WTC11 (cell line): ENCODE data around the gene RTP1. TPM values are rescaled to one million over a fixed set of nuclear protein-coding genes. Genes with fewer than 3 reads are reported as not detected.
A peak's percentile ranks its signal among the peaks of the same experiment; 100 is the strongest.
"Not testable (repeated sequence)": the region's sequence is repeated elsewhere in the genome, so short reads cannot be mapped to it uniquely, and the experiment has no call there.

ENCODE experiments used
- ATAC-seq: fragments of 200-7000 bp; cut with Tn5 transposase; 2 replicates; pipeline ENCODE4 v1.10.0; 2021; ENCODE audit warnings: mild to moderate bottlenecking, moderate library complexity
- CTCF ChIA-PET: fragments of 300-600 bp; sonication (Branson Sonifier 250); formaldehyde crosslinking; loops from one replicate; lab custom pipeline; 2021; ENCODE audit warnings: antibody characterized with exemption; lab: Charles Lee
- POLR2A ChIA-PET: fragments of 350-600 bp; sonication (Branson Sonifier 250); formaldehyde crosslinking; loops from one replicate; lab custom pipeline; 2021; ENCODE audit warnings: antibody characterized with exemption; lab: Charles Lee
- DNase-seq: peaks from one replicate; pipeline ENCODE4 v3.0.0; 2021; ENCODE audit warnings: low spot score
- H3K27ac Mint-ChIP-seq: 2 replicates; pipeline ENCODE4 v1.8.0; 2021; ENCODE audit warnings: mixed read lengths
- H3K27me3 Mint-ChIP-seq: 2 replicates; pipeline ENCODE4 v1.8.0; 2021; ENCODE audit warnings: low read depth, mild to moderate bottlenecking, moderate library complexity, mixed read lengths
- H3K36me3 Mint-ChIP-seq: 2 replicates; pipeline ENCODE4 v1.8.0; 2021; ENCODE audit warnings: mixed read lengths
- H3K4me1 Mint-ChIP-seq: 2 replicates; pipeline ENCODE4 v1.8.0; 2022; ENCODE audit warnings: mixed read lengths
- H3K4me3 Mint-ChIP-seq: 2 replicates; pipeline ENCODE4 v1.8.0; 2021; ENCODE audit warnings: mild to moderate bottlenecking, moderate library complexity, mixed read lengths
- H3K9me3 Mint-ChIP-seq: 2 replicates; pipeline ENCODE4 v1.8.0; 2021; ENCODE audit warnings: mixed read lengths
- AR ChIP-seq: fragments of 250-450 bp; sonication (Bioruptor Pico); IDR thresholded peaks from 2 replicates; pipeline ENCODE4 v1.9.0; 2021; ENCODE audit warnings: mild to moderate bottlenecking
- CTCF ChIP-seq: fragments of 200-600 bp; IDR thresholded peaks from 2 replicates; pipeline ENCODE4 v1.8.0; 2022; ENCODE audit warnings: antibody characterized with exemption
- EMX1 ChIP-seq: fragments of 250-450 bp; sonication (Bioruptor Pico); IDR thresholded peaks from 2 replicates; pipeline ENCODE4 v1.8.0; 2021; ENCODE audit warnings: mild to moderate bottlenecking
- GTF2I ChIP-seq: fragments of 250-450 bp; sonication (Bioruptor Pico); conservative IDR thresholded peaks from 2 replicates; pipeline ENCODE4 v1.4.0; 2021; ENCODE audit warnings: mild to moderate bottlenecking
- MYBL2 ChIP-seq: sonication (generic); formaldehyde crosslinking; IDR thresholded peaks from 2 replicates; pipeline ENCODE4 v1.8.1; 2023; ENCODE audit warnings: mild to moderate bottlenecking, moderate library complexity, missing genetic modification reagents
- NFATC4 ChIP-seq: fragments of 250-450 bp; sonication (Bioruptor Pico); IDR thresholded peaks from 2 replicates; pipeline ENCODE4 v1.9.0; 2021; ENCODE audit warnings: mild to moderate bottlenecking
- NFE2L1 ChIP-seq: sonication (generic); formaldehyde crosslinking; IDR thresholded peaks from 2 replicates; pipeline ENCODE4 v1.8.1; 2023; ENCODE audit warnings: missing genetic modification reagents
- PRRX2 ChIP-seq: fragments of 250-450 bp; sonication (Bioruptor Pico); IDR thresholded peaks from 2 replicates; pipeline ENCODE4 v1.8.0; 2021; ENCODE audit warnings: mild to moderate bottlenecking
- USF2 ChIP-seq: sonication (generic); formaldehyde crosslinking; IDR thresholded peaks from 2 replicates; pipeline ENCODE4 v1.8.1; 2023; ENCODE audit warnings: mild to moderate bottlenecking, missing genetic modification reagents, moderate library complexity
- ZNF317 ChIP-seq: sonication (generic); formaldehyde crosslinking; IDR thresholded peaks from 2 replicates; pipeline ENCODE4 v1.8.1; 2023; ENCODE audit warnings: low read depth, mild to moderate bottlenecking, moderate library complexity, missing genetic modification reagents, borderline replicate concordance
- ZNF416 ChIP-seq: fragments of 250-450 bp; sonication (Bioruptor Pico); IDR thresholded peaks from 2 replicates; pipeline ENCODE4 v1.9.0; 2021; ENCODE audit warnings: mild to moderate bottlenecking, inconsistent platforms
- ZNF425 ChIP-seq: fragments of 250-450 bp; sonication (Bioruptor Pico); conservative IDR thresholded peaks from 2 replicates; pipeline ENCODE4 v1.9.0; 2021; ENCODE audit warnings: mild to moderate bottlenecking
- ZNF532 ChIP-seq: fragments of 250-450 bp; sonication (Bioruptor Pico); IDR thresholded peaks from 2 replicates; pipeline ENCODE4 v1.9.0; 2021; ENCODE audit warnings: mild to moderate bottlenecking, borderline replicate concordance
- ZNF671 ChIP-seq: fragments of 250-450 bp; sonication (Bioruptor Pico); IDR thresholded peaks from 2 replicates; pipeline ENCODE4 v1.8.0; 2021; ENCODE audit warnings: mild to moderate bottlenecking
- total RNA-seq: library from RNA; stranded (reverse); gene quantifications from 3 replicates; pipeline ENCODE4 v1.2.3, GENCODE V29; 2021
- TF ChIP-seq, protein P1 (sequence below): sonication (generic); formaldehyde crosslinking; IDR thresholded peaks from 2 replicates; pipeline ENCODE4 v1.8.1; 2023; ENCODE audit warnings: mild to moderate bottlenecking, missing genetic modification reagents
- TF ChIP-seq, protein P2 (sequence below): sonication (generic); formaldehyde crosslinking; IDR thresholded peaks from 2 replicates; pipeline ENCODE4 v1.8.1; 2022; ENCODE audit warnings: low read depth, mild to moderate bottlenecking, moderate library complexity, missing genetic modification reagents, borderline replicate concordance

The RTP1 gene
- total RNA-seq, 1 experiment from 2014 or later = 5.6 TPM

DNA sequence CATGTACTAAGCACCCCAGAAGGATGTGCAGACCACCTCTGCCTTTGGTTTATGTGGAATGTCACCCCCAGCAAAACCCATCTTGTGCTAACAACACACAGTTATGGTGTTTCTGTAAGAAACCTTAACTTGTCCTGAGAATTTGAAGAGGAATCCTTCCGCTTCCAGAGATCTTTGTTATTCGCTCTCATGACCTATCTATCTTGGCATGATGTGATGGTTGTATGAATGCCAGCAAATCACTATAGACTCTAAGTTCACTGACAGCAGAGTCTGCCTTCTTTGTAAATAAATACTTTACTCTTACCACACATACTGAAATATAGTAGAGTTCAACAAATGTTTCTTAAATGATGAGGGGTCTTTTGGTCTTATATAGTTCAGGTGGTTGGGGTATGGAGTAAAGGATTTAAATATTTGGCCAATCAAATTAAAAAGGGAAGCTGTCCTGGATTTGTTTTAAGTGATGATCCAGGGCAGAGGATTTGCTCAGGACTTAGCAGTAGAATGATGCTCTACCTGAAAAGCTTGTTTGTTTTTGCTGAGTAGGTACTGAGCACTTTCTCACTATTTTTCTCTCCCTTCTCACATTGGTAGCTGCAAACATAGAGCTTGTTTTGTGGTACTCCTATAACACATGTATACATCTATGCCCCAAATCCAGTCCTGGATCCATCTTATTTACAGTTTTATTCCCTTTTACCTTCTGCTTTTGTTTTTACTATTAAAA lies 27.9 kb upstream of the RTP1 start (continued):
- TF ChIP-seq, protein P1, sequence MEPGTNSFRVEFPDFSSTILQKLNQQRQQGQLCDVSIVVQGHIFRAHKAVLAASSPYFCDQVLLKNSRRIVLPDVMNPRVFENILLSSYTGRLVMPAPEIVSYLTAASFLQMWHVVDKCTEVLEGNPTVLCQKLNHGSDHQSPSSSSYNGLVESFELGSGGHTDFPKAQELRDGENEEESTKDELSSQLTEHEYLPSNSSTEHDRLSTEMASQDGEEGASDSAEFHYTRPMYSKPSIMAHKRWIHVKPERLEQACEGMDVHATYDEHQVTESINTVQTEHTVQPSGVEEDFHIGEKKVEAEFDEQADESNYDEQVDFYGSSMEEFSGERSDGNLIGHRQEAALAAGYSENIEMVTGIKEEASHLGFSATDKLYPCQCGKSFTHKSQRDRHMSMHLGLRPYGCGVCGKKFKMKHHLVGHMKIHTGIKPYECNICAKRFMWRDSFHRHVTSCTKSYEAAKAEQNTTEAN (CRISPR knock-in tag) = no peak
- TF ChIP-seq EMX1 (CRISPR knock-in tag) (no peak), NFE2L1 (CRISPR knock-in tag) (no peak), GTF2I (CRISPR knock-in tag) (no peak), MYBL2 (CRISPR knock-in tag) (no peak), CTCF (no peak), ZNF317 (CRISPR knock-in tag) (no peak), USF2 (CRISPR knock-in tag) (no peak)
- TF ChIP-seq, protein P2, sequence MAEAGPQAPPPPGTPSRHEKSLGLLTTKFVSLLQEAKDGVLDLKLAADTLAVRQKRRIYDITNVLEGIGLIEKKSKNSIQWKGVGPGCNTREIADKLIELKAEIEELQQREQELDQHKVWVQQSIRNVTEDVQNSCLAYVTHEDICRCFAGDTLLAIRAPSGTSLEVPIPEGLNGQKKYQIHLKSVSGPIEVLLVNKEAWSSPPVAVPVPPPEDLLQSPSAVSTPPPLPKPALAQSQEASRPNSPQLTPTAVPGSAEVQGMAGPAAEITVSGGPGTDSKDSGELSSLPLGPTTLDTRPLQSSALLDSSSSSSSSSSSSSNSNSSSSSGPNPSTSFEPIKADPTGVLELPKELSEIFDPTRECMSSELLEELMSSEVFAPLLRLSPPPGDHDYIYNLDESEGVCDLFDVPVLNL (CRISPR knock-in tag) = no peak

DNA sequence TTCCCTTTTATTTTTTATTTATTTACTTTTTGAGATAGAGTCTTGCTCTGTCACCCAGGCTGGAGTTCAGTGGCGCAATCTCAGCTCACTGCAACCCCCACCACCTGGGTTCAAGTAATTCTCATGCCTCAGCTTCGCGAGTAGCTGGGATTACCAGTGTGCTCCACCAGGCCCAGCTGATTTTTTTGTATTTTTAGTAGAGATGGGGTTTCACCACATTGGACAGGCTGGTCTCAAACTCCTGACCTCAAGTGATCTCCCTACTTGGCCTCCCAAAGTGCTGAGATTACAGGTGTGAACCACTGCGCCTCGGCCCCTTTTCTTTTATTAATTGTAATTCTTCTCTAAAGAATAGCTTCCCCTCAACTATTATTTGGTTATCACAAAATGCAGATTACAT lies 26.4 kb upstream of the RTP1 start:
- peaks cover 73% of the 10 kb centered on the region for H3K4me1 Mint-ChIP-seq
- CTCF ChIA-PET = interaction anchor here (1.2 kb wide), 1 partner anchor 322 kb away, joined by 3 read pairs; no protein-coding TSS in a partner anchor

More for the DNA sequence above, 26.4 kb upstream of the RTP1 start:
- H3K4me3 Mint-ChIP-seq, H3K27ac Mint-ChIP-seq, DNase-seq, H3K27me3 Mint-ChIP-seq: not testable (repeated sequence)
- TF ChIP-seq ZNF425 (CRISPR knock-in tag) = peak; percentile 88
- TF ChIP-seq NFATC4 (CRISPR knock-in tag) = peak; percentile 89
- TF ChIP-seq PRRX2 (CRISPR knock-in tag) = peak; percentile 63
- peak; percentile 97 for TF ChIP-seq AR (CRISPR knock-in tag)
- TF ChIP-seq ZNF671 (CRISPR knock-in tag) = peak; percentile 87; the same call in 1 of the 2 replicates
- TF ChIP-seq ZNF416 (CRISPR knock-in tag) = peak; percentile 94
- peak; percentile 35; the same call in 1 of the 2 replicates for TF ChIP-seq EMX1 (CRISPR knock-in tag)
- TF ChIP-seq ZNF532 (CRISPR knock-in tag) = peak; percentile 53; the same call in 1 of the 2 replicates
- peaks cover 68% of the 10 kb centered on the region for H3K36me3 Mint-ChIP-seq
- peaks cover 10% of the 10 kb centered on the region for H3K9me3 Mint-ChIP-seq
- POLR2A ChIA-PET = interaction anchor here (1.7 kb wide), 1 partner anchor 31 kb away, joined by 4 read pairs; the partner anchor contains the start of gene RPL39L
- peak; percentile 10 for ATAC-seq
